Measurements from ENCODE around the gene USP32.
A peak's percentile ranks its signal among the peaks of the same experiment; 100 is the strongest.
"Not testable (repeated sequence)": the region's sequence is repeated elsewhere in the genome, so short reads cannot be mapped to it uniquely, and the experiment has no call there.

The USP32 gene, protein sequence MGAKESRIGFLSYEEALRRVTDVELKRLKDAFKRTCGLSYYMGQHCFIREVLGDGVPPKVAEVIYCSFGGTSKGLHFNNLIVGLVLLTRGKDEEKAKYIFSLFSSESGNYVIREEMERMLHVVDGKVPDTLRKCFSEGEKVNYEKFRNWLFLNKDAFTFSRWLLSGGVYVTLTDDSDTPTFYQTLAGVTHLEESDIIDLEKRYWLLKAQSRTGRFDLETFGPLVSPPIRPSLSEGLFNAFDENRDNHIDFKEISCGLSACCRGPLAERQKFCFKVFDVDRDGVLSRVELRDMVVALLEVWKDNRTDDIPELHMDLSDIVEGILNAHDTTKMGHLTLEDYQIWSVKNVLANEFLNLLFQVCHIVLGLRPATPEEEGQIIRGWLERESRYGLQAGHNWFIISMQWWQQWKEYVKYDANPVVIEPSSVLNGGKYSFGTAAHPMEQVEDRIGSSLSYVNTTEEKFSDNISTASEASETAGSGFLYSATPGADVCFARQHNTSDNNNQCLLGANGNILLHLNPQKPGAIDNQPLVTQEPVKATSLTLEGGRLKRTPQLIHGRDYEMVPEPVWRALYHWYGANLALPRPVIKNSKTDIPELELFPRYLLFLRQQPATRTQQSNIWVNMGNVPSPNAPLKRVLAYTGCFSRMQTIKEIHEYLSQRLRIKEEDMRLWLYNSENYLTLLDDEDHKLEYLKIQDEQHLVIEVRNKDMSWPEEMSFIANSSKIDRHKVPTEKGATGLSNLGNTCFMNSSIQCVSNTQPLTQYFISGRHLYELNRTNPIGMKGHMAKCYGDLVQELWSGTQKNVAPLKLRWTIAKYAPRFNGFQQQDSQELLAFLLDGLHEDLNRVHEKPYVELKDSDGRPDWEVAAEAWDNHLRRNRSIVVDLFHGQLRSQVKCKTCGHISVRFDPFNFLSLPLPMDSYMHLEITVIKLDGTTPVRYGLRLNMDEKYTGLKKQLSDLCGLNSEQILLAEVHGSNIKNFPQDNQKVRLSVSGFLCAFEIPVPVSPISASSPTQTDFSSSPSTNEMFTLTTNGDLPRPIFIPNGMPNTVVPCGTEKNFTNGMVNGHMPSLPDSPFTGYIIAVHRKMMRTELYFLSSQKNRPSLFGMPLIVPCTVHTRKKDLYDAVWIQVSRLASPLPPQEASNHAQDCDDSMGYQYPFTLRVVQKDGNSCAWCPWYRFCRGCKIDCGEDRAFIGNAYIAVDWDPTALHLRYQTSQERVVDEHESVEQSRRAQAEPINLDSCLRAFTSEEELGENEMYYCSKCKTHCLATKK (N-terminal part only)

DNA sequence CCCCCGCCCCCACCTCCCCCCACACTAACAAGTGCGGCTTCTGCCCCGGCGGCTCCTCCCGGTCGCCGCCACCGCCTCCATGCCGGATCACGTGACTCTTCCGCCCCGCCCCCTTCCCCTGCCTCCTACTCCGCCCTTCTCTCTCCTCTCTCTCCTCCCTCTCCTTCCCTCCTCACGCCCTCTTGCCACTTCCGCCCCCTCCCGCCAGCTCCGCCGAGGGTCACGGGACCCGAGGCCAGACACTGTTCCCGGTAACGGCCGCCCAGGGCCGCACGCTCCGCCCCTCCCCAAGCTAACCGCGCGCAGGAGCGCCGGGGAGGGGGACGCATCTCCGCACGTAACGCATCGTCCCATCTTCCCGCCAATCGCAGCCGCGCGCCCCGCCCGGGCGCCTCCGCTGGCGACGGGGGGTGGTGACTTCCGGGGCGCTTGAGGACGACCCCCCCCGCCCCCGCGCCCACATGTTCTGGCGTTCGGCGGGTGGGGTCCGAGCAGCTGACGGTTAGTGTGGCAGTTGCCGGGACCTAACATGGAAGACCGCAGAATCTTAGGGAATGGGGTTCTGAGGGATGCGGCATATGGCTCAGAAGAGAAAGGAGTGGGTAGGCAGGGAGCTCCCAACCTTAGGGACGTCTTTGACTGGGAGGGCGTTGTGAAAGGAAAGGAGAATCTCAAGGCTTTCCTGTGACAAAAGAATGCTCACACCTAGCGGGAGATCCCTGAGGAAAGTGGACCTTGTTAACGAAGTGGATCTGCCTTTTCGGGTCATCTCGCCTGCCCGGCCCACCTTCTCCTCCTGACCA lies at the start of gene USP32:
USP32 (minus strand) TSS at position 92 of the 803 bp plus-strand sequence. CDS start 194 bp downstream, outside the sequence.
- peak; percentile 96 for DNase-seq (ENCODE audit: low read depth)

DNA sequence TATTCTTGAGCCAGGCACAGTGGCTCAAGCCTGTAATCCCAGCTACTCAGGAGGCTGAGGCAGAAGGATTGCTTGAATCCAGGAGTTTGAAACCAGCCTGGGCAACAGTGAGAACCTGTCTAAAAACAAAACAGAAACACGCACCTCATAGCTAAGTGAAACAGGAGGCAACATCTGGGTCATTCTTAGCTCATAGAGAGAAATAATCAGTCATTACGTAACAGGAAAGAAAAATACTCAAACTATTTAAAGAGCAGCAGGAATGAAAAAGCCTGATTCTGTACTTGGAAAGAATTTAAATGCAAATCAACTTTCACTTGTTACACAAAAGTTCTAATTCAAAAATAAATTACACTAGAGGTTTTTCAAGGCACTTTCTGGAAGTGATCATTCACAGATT lies 47.6 kb upstream of the USP32 start:
- no peak for DNase-seq (ENCODE audit: low read depth)

DNA sequence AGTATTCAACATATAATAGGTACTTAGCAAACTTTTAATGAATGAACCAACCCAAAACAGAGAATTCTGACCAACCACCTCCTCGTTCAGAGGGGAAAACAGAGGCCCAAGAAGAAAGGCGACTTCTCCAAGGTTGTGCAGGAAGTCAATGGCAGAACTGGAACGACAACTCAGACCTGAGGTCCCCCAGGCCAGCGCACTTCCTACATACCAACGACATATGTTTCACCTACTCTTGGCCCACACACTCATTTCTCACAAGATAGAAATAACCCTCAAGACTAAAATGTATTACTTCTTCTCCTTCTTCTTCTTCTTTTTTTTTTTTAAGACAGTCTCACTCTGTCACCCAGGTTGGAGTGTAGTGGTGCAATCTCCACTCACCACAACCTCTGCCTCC lies 44.7 kb upstream of the USP32 start:
- DNase-seq (ENCODE audit: low read depth): no peak

DNA sequence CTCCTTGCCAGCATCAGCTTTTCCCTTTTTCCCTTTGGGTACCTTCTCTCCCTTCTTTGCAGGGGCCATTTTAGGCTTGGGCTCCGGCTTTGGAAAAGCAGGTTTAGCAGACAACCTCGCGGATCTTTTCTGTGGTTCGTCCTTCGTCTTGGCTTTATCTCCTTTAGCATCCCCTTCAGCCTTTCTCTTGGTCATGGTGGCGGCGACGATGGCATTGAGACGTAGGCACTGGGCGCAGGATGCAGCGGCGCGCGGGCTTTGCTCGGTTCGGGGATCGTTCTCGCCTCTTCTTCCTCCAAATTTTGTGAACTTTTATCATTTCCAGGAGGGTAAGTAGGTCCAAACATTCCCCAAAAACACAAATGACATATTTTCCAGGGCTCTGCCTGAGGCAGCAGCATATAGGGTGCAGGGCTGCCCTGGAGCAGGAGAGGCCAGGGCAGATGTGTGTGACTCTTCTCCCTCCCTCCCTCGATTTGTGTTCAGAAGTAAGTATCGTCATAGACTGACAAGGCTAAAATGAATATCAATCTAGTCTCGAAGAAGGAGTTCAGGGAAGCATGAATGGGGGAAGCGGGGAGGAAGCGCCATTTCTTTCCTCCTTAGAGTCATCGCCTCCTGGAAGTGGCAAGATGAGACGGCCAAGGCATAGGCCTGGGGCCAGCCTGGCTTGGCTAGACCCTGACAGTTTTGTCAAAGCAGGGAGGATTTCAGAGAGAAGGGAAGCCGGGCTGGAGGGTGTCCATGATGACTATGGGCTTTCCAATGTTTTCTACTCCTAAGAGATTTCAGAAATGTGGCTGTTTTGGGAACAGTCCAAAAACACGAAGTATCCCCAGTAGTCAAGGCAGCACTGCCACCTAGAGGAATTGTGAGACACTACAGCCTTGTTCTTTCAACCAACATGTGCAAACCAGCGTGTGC lies 43.6 kb upstream of the USP32 start:
- peak; percentile 18 for DNase-seq (ENCODE audit: low read depth)

DNA sequence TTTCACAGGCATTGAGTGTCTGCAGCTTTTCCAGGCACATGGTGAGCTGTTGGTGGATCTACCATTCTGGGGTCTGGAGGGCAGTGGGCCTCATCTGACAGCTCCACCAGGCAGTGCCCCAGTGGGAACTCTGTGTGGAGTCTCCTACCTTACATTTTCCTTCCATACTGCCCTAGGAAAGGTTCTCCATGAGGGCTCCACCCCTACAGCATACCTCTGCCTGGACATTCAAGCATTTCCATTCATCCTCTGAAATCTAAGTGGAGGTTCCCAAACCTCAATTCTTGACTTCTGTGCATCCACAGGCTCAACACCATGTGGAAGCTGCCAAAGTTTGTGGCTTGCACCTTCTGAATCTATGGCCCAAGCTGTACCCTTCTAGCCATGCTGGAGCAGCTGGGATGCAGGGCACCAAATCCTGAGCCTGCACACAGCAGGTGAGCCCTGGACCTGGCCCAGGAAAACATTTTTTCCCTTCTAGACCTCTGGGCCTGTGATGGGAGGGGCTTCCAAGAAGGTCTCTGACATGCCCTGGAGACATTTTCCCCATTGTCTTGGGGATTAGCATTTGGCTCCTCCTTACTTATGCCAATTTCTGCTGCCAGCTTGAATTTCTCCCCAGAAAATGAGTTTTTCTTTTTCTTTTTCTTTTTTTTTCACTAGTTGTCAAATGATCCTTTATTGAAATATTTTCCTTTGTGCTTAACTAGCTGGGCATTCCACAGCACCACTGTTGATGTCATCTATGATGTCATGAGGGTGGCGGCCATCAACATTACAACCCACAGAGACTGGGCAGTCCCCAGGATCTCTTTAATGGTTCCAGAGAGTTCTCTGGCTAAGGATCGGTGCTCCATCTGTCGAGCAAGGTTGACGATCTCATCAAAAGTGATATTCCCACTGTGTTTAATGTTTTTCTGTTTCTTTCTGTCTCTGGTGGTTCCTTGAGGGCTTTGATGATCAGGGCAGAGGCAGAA lies 41.4 kb upstream of the USP32 start:
- DNase-seq (ENCODE audit: low read depth): not testable (repeated sequence)

DNA sequence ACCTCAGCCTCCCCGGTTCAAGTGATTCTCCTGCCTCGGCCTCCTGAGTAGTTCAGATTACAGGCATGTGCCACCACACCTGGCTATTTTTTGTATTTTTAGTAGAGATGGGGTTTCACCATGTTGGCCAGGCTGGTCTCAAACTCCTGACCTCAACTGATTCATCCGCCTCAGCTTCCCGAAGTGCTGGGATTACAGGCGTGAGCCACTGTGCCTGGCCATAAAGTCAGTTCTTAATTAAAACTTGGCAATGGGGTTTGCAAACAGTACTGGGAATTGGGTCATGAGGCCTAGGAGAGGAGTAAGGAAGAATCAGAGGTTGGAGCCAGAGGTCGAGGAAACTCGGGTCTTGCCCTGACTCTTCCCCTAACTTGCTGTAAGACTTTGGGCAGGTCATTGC lies 38.6 kb upstream of the USP32 start:
- not testable (repeated sequence) for DNase-seq (ENCODE audit: low read depth)

DNA sequence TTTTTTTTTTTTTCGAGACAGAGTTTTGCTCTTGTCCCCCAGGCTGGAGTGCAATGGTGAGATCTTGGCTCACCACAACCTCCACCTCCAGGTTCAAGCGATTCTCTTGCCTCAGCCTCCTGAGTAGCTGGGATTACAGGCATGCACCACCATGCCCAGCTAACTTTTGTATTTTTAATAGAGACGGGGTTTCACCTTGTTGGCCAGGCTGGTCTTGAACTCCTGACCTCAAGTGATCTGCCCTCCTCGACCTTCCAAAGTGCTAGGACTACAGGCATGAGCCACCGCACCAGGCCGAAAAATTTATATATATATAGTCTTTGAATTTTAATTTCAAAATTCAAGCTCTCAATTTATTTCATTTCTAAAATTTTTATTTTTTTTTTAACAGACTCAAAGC lies 36.6 kb upstream of the USP32 start:
- not testable (repeated sequence) for DNase-seq (ENCODE audit: low read depth)

DNA sequence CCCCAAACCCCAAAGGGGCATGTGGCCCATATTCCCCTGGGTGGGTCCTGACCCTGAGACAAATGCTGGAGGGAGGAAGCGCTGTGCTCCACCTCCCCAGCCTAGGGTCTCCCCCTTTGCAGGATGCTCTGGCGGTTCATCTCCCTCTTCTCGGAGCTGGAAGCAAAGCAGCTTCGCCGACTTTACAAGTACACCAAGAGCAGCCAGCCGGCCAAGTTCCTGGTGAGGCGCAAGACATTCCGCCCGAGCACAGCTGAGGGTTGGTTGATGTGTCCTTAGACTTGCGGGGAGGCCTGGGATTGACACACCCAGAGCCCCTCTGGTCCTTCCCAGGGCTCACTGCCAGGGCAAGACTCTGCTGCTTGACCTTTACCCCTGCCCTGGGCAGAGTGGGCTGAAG lies 34.7 kb upstream of the USP32 start:
- DNase-seq (ENCODE audit: low read depth): no peak

DNA sequence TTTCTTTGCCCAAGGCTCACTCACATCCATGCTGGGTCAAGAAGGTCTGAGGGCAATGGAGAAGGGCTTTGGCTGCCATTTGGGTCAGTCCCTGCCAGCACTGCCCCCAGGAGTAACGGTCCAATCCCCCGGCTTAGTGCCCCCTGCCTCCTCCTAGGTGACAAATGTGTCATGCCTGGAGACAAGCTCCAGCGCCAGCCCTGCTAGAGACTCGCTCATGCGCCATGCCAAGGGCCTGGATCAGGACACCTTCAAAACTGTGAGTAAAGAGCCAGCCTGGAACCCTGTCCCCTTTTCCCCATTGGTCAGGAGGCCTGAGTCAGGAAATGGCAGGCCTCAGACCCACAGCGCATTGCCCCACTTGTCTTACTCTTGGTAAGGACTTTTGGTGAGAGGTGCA lies 33.7 kb upstream of the USP32 start:
- DNase-seq (ENCODE audit: low read depth): no peak

DNA sequence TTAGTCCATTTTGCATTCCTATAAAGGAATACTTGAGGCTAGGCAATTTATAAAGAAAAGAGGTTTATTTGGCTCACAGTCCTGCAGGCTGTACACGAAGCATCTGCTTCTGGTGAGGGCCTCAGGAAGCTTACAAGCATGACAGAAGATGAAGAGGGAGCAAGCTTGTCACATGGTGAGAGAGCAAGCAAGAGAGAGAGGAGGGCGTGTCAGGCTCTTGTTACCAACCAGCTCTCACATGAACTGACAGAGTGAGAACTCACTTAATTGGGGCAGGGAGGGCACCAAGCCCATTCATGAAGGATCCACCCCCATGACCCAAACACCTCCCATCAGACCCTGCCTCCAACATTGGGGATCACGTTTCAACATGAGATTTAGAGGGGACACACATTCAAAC lies 31.9 kb upstream of the USP32 start:
- no peak for DNase-seq (ENCODE audit: low read depth)

DNA sequence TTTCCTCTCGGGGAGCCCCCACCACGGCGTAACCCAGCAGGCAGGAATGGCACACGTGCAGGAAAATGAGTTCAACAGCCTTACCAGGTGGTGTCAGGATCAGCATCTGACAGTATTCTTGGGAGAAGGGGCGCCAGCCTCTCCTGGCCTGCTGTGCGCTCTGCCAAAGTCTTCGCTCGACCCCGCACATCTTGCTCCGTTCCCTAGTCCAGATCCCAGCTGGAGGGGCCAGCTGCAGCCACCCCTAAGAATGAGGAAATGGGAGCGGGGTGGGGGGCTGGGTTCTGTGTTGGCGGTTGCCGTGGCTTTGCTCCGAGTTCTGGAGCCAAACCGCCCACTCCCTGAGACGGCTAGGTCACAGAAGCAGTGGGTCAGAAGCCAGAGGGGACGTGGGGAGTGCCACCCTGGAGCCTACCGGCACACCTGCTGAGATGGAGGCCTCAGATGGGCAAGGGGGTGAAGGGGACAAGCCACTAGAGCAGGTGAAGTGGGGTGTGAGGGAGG lies 30.3 kb upstream of the USP32 start, which contains the start of gene CHCT1:
CHCT1 (plus strand) TSS at position 328 of the 504 bp plus-strand sequence; CDS start at position 432, 104 bp downstream.
- no peak for DNase-seq (ENCODE audit: low read depth)

DNA sequence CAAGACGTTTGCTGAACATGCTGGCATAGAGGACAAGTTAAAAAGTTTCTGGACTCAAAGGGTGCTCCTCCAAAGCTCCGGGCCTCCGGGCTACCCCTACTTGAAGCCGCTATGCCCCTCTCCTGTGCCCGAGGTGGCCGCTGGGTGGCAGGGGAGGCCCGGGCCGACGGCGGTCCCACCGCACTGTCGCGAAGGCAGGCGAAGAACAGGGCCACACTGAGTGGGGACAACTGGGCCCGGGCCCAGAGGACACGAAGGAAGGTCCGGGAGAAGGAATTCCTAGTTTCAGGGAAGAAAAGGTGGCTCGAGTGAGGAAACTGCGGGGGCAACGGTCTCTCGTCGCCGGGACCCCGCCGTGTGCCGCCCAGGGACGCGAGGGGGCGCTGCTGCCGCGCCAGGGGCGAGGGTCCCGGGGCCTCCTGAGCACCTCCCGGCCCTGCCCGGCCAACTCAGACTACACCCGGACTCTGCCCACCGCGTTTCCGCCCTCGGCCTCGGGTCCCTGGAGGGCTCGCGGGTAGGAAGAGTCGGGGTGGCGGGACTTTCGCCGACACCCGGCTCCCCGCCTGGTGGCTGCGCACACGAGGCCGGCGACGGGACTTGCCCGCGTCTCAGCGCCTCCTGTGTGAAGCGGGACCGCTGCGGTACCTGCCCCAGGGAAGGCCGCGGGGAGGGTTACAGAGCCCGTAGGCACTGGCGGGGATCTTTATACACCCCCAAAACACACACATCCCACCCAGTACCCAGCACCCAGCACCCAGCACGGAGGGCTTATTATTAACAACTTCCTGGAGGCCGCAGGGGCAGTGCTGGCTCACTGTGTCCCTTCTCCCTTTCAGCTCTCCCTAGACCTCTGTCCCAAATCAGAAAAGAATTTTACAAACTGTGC lies 29.6 kb upstream of the USP32 start:
- peak; percentile 60 for DNase-seq (ENCODE audit: low read depth)

DNA sequence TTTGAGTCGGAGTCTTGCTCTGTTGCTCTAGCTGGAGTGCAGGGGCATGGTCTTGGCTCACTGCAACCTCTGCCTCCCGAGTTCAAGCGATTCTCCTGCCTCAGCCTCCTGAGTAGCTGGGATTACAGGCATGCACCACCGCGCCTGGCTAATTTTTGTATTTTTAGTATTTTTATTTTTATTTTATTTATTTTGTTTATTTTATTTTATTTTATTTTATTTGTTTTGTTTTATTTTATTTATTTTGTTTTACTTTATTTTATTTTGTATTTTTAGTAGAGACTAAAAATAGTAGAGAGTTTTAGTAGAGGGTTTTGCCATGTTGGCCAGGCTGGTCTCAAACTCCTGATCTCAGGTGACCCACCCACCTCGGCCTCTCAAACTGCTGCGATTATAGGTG lies 27.9 kb upstream of the USP32 start:
- DNase-seq (ENCODE audit: low read depth): not testable (repeated sequence)

DNA sequence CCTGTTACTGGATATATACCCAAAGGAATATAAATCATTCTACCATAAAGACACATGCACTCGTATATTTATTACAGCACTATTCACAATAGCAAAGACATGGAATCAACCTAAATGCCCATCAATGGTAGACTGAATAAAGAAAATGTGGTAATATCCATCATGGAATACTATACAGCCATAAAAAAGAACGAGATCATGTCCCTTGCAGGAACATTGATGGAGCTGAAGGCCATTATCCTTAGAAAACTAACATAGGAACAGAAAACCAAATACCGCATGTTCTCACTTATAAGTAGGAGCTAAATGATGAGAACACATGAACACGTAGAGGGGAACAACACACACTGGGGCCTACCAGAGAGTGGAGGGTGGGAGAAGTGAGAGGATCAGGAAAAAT lies 27.1 kb upstream of the USP32 start:
- DNase-seq (ENCODE audit: low read depth): not testable (repeated sequence)

DNA sequence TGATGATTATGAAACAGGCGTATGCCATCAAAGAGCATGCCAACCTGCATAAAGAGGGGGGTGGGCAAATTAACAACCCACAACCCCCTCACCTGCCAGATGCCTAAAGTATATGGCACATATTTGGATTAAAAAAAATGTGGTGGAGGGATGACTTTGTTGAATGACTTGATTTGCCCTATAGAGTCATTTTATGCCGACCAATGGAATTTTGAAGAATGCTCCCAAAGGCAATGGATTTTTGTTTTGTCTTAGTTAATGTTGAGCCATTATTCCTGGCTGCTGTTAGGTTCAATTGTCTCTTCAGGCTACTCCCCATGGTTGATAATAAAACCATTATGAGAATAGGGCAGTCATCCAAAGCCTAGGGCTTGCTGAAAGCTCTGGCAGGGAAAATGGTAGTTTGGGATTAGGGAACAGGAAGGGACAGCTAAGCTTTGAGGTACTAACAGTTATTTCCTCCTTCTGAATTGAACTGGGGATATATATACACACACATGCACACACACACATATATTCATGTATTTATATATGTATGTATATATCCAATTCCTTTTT lies 24.5 kb upstream of the USP32 start:
- no peak for DNase-seq (ENCODE audit: low read depth)

DNA sequence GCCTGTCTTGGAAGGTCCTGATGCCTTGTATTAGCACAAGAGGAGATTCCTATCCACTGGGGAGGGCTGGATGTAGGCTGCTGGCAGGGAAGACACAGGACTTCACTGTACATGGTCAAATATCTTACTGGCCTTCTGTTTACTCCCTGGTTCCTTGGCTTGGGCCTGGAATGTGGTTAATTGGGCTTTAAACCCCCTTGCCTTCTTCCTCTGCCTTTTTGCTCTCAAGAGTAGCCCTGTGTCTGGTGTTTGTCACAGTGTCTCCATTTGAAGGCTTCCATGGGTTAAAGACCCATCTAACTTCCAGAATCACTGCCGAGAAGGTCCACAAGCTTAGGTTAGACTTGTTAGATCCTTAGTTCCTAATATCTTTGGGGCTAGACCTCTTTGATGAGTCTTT lies 23.2 kb upstream of the USP32 start:
- no peak for DNase-seq (ENCODE audit: low read depth)

DNA sequence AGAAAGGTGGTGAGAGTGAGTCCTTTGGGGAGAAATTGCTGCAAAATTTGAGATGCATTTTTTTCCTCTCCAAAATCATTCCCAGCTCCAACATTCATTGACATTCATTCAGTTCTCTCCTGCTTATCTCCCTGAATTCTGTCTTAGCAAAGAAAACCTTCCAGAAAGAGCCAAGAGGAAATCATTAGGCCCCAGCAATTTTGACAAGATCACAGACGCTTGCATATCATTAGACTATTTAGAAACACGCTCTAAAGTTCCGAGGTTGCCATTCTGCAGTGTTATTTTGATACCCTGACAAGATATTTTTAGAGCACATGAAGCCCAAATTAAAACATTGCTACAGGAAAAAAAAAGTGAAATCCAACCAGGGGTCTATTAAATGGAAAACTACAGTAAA lies 20.8 kb upstream of the USP32 start:
- DNase-seq (ENCODE audit: low read depth): no peak

Data from stimulated activated CD8-positive, alpha-beta memory T cell treated with anti-CD3 and anti-CD28 coated beads, Interleukin-4, amount 100 ng/mL, for 24 hours (primary cell).